GM21515 (cell line): ENCODE data around the gene CEP104.
"Not testable (repeated sequence)": the region's sequence is repeated elsewhere in the genome, so short reads cannot be mapped to it uniquely, and the experiment has no call there.

ENCODE experiments used
- ATAC-seq: cut with Tn5 transposase; IDR thresholded peaks from one replicate; pipeline ENCODE4 v1.9.1; 2021; ENCODE audit not compliant: unreplicated experiment

CEP104 gene

GRCh38 chr1:3803905-3804626 lies 52.9 kb downstream of the CEP104 start:
- no peak for ATAC-seq

GRCh38 chr1:3800795-3801194 lies 56.2 kb downstream of the CEP104 start:
- not testable (repeated sequence) for ATAC-seq

GRCh38 chr1:3799976-3800685 lies 56.9 kb downstream of the CEP104 start:
- no peak for ATAC-seq

- peak; percentile 93 for ATAC-seq
Measured at GRCh38 chr1:3796215-3797061, 60.6 kb downstream of the CEP104 start, which contains the start of gene LRRC47. Gene LRRC47 (minus strand): TSS chr1:3796498. CDS start chr1:3796476, 22 bp downstream.

GRCh38 chr1:3795453-3796214 lies 61.4 kb downstream of the CEP104 start:
- ATAC-seq: peak; percentile 33

- ATAC-seq: no peak
Measured at GRCh38 chr1:3790952-3791351, 66.1 kb downstream of the CEP104 start.

- ATAC-seq: no peak
Measured at GRCh38 chr1:3790500-3790923, 66.5 kb downstream of the CEP104 start.

GRCh38 chr1:3789421-3790300 lies 67.3 kb downstream of the CEP104 start:
- no peak for ATAC-seq

GRCh38 chr1:3788756-3789420 lies 68.1 kb downstream of the CEP104 start:
- ATAC-seq: no peak

- ATAC-seq: no peak
Measured at GRCh38 chr1:3787745-3788605, 69.0 kb downstream of the CEP104 start.

- ATAC-seq: no peak
Measured at GRCh38 chr1:3787349-3787715, 69.7 kb downstream of the CEP104 start.

- ATAC-seq: no peak
Measured at GRCh38 chr1:3786468-3787348, 70.3 kb downstream of the CEP104 start.

- no peak for ATAC-seq
Measured at GRCh38 chr1:3785456-3786157, 71.4 kb downstream of the CEP104 start.

- ATAC-seq: no peak
Measured at GRCh38 chr1:3785045-3785444, 72.0 kb downstream of the CEP104 start.

- ATAC-seq: no peak
Measured at GRCh38 chr1:3783651-3784474, 73.1 kb downstream of the CEP104 start.

GRCh38 chr1:3780901-3781300 lies 76.1 kb downstream of the CEP104 start:
- ATAC-seq: no peak
